Myocyte (in vitro differentiated cells): Measurements from ENCODE around the gene ALG9. TPM values are rescaled to one million over a fixed set of nuclear protein-coding genes. Genes with fewer than 3 reads are reported as not detected.
"Not testable (repeated sequence)": the region's sequence is repeated elsewhere in the genome, so short reads cannot be mapped to it uniquely, and the experiment has no call there.

Experiments
- DNase-seq: peaks from one replicate; pipeline ENCODE4 v3.0.0-alpha.2; 2012; ENCODE audit warnings: low read depth
- total RNA-seq: library from RNA; depleted of rRNA; stranded (reverse); fragments of >200 nt; gene quantifications from 2 replicates; pipeline ENCODE4 v1.2.3, GENCODE V29; 2014

ALG9 gene
- total RNA-seq, 1 donor from 2014 or later = 27.8 TPM

- no peak for DNase-seq
These were observed 74.2 kb downstream of the ALG9 start for GRCh38 chr11:111797145-111797581.

GRCh38 chr11:111796696-111797095, 74.7 kb downstream of the ALG9 start:
- no peak for DNase-seq

- no peak for DNase-seq
These were observed 75.9 kb downstream of the ALG9 start for GRCh38 chr11:111795334-111795985.

GRCh38 chr11:111793863-111794262, 77.5 kb downstream of the ALG9 start:
- no peak for DNase-seq

- no peak for DNase-seq
These were observed 78.4 kb downstream of the ALG9 start for GRCh38 chr11:111792955-111793500.

- DNase-seq = no peak
These were observed 79.1 kb downstream of the ALG9 start for GRCh38 chr11:111792314-111792713.

GRCh38 chr11:111788464-111788863, 82.9 kb downstream of the ALG9 start:
- no peak for DNase-seq

- DNase-seq = no peak
These were observed 83.3 kb downstream of the ALG9 start for GRCh38 chr11:111788051-111788450.

GRCh38 chr11:111785886-111786412, 85.4 kb downstream of the ALG9 start:
- no peak for DNase-seq

GRCh38 chr11:111785076-111785475, 86.3 kb downstream of the ALG9 start:
- no peak for DNase-seq

GRCh38 chr11:111784311-111784710, 87.1 kb downstream of the ALG9 start:
- DNase-seq = not testable (repeated sequence)

- no peak for DNase-seq
These were observed 89.2 kb downstream of the ALG9 start for GRCh38 chr11:111782109-111782741.

- DNase-seq = no peak
These were observed 92.3 kb downstream of the ALG9 start for GRCh38 chr11:111779118-111779517.

GRCh38 chr11:111778047-111778558, 93.3 kb downstream of the ALG9 start:
- no peak for DNase-seq

GRCh38 chr11:111777094-111778046, 94.0 kb downstream of the ALG9 start:
- DNase-seq = peak; percentile 71

- DNase-seq = no peak
These were observed 94.8 kb downstream of the ALG9 start for GRCh38 chr11:111776398-111777093.

GRCh38 chr11:111774955-111775710, 96.2 kb downstream of the ALG9 start:
- peak; percentile 29 for DNase-seq

GRCh38 chr11:111772535-111772934, 98.8 kb downstream of the ALG9 start:
- DNase-seq = no peak

GRCh38 chr11:111771205-111771604, 100.2 kb downstream of the ALG9 start:
- DNase-seq = not testable (repeated sequence)
